HTR-8/SVneo (cell line): ENCODE results near the gene SLC5A10.

Source experiments
- DNase-seq: peaks from one replicate; pipeline ENCODE4 v3.0.0; 2011; ENCODE audit warnings: low spot score, mixed read lengths; ENCODE audit not compliant: insufficient read length
- FAIRE-seq: peaks from 2 replicates; lab custom pipeline; 2011; peaks lifted over from hg19 to GRCh38; lab: Jason Lieb, UNC

SLC5A10 gene

GRCh38 chr17:18962494-18962815 lies 10.5 kb downstream of the SLC5A10 start:
- no peak for DNase-seq
- FAIRE-seq, result no peak

- FAIRE-seq (peak; percentile 58), DNase-seq (no peak)
These were observed 11.4 kb downstream of the SLC5A10 start for GRCh38 chr17:18963126-18964017.

- DNase-seq (no peak), FAIRE-seq (no peak)
These were observed 12.0 kb downstream of the SLC5A10 start for GRCh38 chr17:18964018-18964351.

GRCh38 chr17:18964550-18964949 lies 12.6 kb downstream of the SLC5A10 start:
- FAIRE-seq (no peak), DNase-seq (no peak)

- DNase-seq (no peak), FAIRE-seq (peak; percentile 42)
These were observed 13.7 kb downstream of the SLC5A10 start for GRCh38 chr17:18965530-18966236.

- FAIRE-seq, result peak; percentile 72
- peak; percentile 49 for DNase-seq
These were observed 15.1 kb downstream of the SLC5A10 start for GRCh38 chr17:18966831-18967624.

- DNase-seq, result peak; percentile 48
These were observed 16.0 kb downstream of the SLC5A10 start for GRCh38 chr17:18967916-18968315.

GRCh38 chr17:18968345-18968744 lies 16.4 kb downstream of the SLC5A10 start:
- no peak for FAIRE-seq
- no peak for DNase-seq

More at GRCh38 chr17:18967916-18968315, 16.0 kb downstream of the SLC5A10 start:
- FAIRE-seq, result peak; percentile 54

GRCh38 chr17:18968945-18969887 lies 17.3 kb downstream of the SLC5A10 start:
- no peak for DNase-seq

GRCh38 chr17:18970582-18971480 lies 18.9 kb downstream of the SLC5A10 start:
- FAIRE-seq, result peak; percentile 31
- DNase-seq, result no peak

More at GRCh38 chr17:18968945-18969887, 17.3 kb downstream of the SLC5A10 start:
- FAIRE-seq, result no peak

GRCh38 chr17:18971801-18972200 lies 19.8 kb downstream of the SLC5A10 start:
- FAIRE-seq (no peak), DNase-seq (no peak)

- DNase-seq, result no peak
- peak; percentile 62 for FAIRE-seq
These were observed 22.6 kb downstream of the SLC5A10 start for GRCh38 chr17:18974407-18975149.

- FAIRE-seq (no peak), DNase-seq (no peak)
These were observed 23.6 kb downstream of the SLC5A10 start for GRCh38 chr17:18975597-18975996.

- no peak for FAIRE-seq
- no peak for DNase-seq
These were observed 24.2 kb downstream of the SLC5A10 start for GRCh38 chr17:18976201-18976600.

- FAIRE-seq (no peak), DNase-seq (no peak)
These were observed 25.1 kb downstream of the SLC5A10 start for GRCh38 chr17:18977021-18977420.

- no peak for DNase-seq
- FAIRE-seq, result no peak
These were observed 25.7 kb downstream of the SLC5A10 start for GRCh38 chr17:18977646-18978045.

GRCh38 chr17:18978050-18978449 lies 26.1 kb downstream of the SLC5A10 start:
- DNase-seq, result no peak
- no peak for FAIRE-seq

GRCh38 chr17:18978655-18979054 lies 26.7 kb downstream of the SLC5A10 start:
- FAIRE-seq, result no peak
- DNase-seq, result no peak
